Measurements from ENCODE around the gene ARHGAP27. TPM values are rescaled to one million over a fixed set of nuclear protein-coding genes. Genes with fewer than 3 reads are reported as not detected.

The ARHGAP27 gene
- total RNA-seq, 1 donor from 2014 or later: 1.0 TPM

GRCh38 chr17:45371414-45372324 is 61.0 kb downstream of the ARHGAP27 start:
- Mint-ChIP-seq H3K27ac (peak overlapping the region; percentile 89), H3K4me1 (peaks cover 36% of the 10 kb centered on the region), H3K27me3 (ENCODE audit: insufficient read depth, low read depth) (peaks cover 10% of the 10 kb centered on the region), H3K4me3 (peak overlapping the region; percentile 67), H3K9me3 (no peaks in the 10 kb centered on the region), H3K36me3 (no peaks in the 10 kb centered on the region)
- H3F3A ChIP-seq (ENCODE audit: low read depth): peaks cover 20% of the 10 kb centered on the region
- no peaks in the 10 kb centered on the region for H3K36me3 ChIP-seq
- H3K4me2 ChIP-seq: peak overlapping the region; percentile 57
- H2AFZ ChIP-seq (replicated peaks): peak overlapping the region; percentile 22
- H3K27me3 ChIP-seq: peaks cover 15% of the 10 kb centered on the region
- H3K79me2 ChIP-seq (ENCODE audit: low read depth): no peaks in the 10 kb centered on the region
- DNase-seq (ENCODE audit: low spot score): peak; percentile 92
- H3K4me3 ChIP-seq: peak overlapping the region; percentile 18
- H3K9ac ChIP-seq: no peak overlapping the region
- peaks cover 14% of the 10 kb centered on the region for H3K4me1 ChIP-seq
- H3K9me3 ChIP-seq (ENCODE audit: low read depth): no peaks in the 10 kb centered on the region
- no peaks in the 10 kb centered on the region for H4K20me1 ChIP-seq (ENCODE audit: low read depth)
- TF ChIP-seq EZH2 (IDR thresholded peaks at IDR 0.05) (peak; percentile 56), EZH2phosphoT487 (IDR thresholded peaks at IDR 0.05) (peak; percentile 27)
- TF ChIP-seq, protein P1, sequence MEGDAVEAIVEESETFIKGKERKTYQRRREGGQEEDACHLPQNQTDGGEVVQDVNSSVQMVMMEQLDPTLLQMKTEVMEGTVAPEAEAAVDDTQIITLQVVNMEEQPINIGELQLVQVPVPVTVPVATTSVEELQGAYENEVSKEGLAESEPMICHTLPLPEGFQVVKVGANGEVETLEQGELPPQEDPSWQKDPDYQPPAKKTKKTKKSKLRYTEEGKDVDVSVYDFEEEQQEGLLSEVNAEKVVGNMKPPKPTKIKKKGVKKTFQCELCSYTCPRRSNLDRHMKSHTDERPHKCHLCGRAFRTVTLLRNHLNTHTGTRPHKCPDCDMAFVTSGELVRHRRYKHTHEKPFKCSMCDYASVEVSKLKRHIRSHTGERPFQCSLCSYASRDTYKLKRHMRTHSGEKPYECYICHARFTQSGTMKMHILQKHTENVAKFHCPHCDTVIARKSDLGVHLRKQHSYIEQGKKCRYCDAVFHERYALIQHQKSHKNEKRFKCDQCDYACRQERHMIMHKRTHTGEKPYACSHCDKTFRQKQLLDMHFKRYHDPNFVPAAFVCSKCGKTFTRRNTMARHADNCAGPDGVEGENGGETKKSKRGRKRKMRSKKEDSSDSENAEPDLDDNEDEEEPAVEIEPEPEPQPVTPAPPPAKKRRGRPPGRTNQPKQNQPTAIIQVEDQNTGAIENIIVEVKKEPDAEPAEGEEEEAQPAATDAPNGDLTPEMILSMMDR (IDR thresholded peaks at IDR 0.05): no peak
- no peak overlapping the region for H3K27ac ChIP-seq

GRCh38 chr17:45370949-45371413 is 61.7 kb downstream of the ARHGAP27 start:
- Histone ChIP-seq H3K9ac (no peak overlapping the region), H3K4me3 (peak overlapping the region; percentile 18), H3K9me3 (ENCODE audit: low read depth) (no peaks in the 10 kb centered on the region), H3K4me1 (peaks cover 9% of the 10 kb centered on the region), H3K36me3 (no peaks in the 10 kb centered on the region), H3K27me3 (peaks cover 15% of the 10 kb centered on the region), H4K20me1 (ENCODE audit: low read depth) (no peaks in the 10 kb centered on the region), H3F3A (ENCODE audit: low read depth) (peaks cover 20% of the 10 kb centered on the region), H2AFZ (replicated peaks) (no peak overlapping the region), H3K4me2 (peak overlapping the region; percentile 57), H3K27ac (no peak overlapping the region), H3K79me2 (ENCODE audit: low read depth) (no peaks in the 10 kb centered on the region)
- no peaks in the 10 kb centered on the region for H3K9me3 Mint-ChIP-seq
- peaks cover 34% of the 10 kb centered on the region for H3K4me1 Mint-ChIP-seq
- H3K4me3 Mint-ChIP-seq: no peak overlapping the region
- DNase-seq (ENCODE audit: low spot score): no peak
- H3K36me3 Mint-ChIP-seq: no peaks in the 10 kb centered on the region
- H3K27ac Mint-ChIP-seq: no peak overlapping the region
- TF ChIP-seq EZH2 (IDR thresholded peaks at IDR 0.05) (no peak), EZH2phosphoT487 (IDR thresholded peaks at IDR 0.05) (no peak)
- TF ChIP-seq, protein P1 (IDR thresholded peaks at IDR 0.05): no peak
- peaks cover 14% of the 10 kb centered on the region for H3K27me3 Mint-ChIP-seq (ENCODE audit: insufficient read depth, low read depth)

DNA sequence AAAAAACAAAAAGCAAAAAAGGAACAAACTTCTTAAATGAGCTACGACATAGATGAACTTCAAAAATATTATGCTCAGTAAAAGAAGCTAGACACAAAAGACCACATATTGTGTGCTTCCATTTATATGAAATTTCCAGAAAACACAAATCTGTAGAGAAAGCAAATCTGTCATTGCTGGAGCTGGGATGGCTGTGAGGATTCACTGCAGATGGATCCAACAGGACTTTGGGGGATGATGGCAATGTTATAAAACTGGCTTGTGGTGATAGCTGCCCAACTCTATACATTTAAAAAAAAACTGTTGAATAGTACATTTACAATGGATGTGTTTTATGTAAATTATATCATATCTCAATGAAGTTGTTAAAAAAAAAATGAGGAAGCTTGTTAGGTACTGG is 63.2 kb downstream of the ARHGAP27 start:
- Histone ChIP-seq H3K9me3 (ENCODE audit: low read depth) (no peaks in the 10 kb centered on the region), H2AFZ (replicated peaks) (no peak overlapping the region), H3K27ac (no peak overlapping the region), H3K4me1 (peaks cover 16% of the 10 kb centered on the region), H3K27me3 (peaks cover 15% of the 10 kb centered on the region), H3K4me2 (no peak overlapping the region), H3K36me3 (no peaks in the 10 kb centered on the region), H3K9ac (no peak overlapping the region), H4K20me1 (ENCODE audit: low read depth) (no peaks in the 10 kb centered on the region), H3K79me2 (ENCODE audit: low read depth) (no peaks in the 10 kb centered on the region), H3F3A (ENCODE audit: low read depth) (peaks cover 26% of the 10 kb centered on the region), H3K4me3 (no peak overlapping the region)
- H3K4me3 Mint-ChIP-seq: no peak overlapping the region
- H3K9me3 Mint-ChIP-seq: no peaks in the 10 kb centered on the region
- TF ChIP-seq EZH2phosphoT487 (IDR thresholded peaks at IDR 0.05) (no peak), EZH2 (IDR thresholded peaks at IDR 0.05) (no peak)
- TF ChIP-seq, protein P1 (IDR thresholded peaks at IDR 0.05): no peak
- H3K27me3 Mint-ChIP-seq (ENCODE audit: insufficient read depth, low read depth): peaks cover 13% of the 10 kb centered on the region
- no peak for DNase-seq (ENCODE audit: low spot score)
- no peak overlapping the region for H3K27ac Mint-ChIP-seq
- H3K4me1 Mint-ChIP-seq: peaks cover 38% of the 10 kb centered on the region
- H3K36me3 Mint-ChIP-seq: no peaks in the 10 kb centered on the region
